Measurements from ENCODE around the gene SMAD4. TPM values are rescaled to one million over a fixed set of nuclear protein-coding genes. Genes with fewer than 3 reads are reported as not detected.

SMAD4 gene
- total RNA-seq, 6 experiments from 2014 or later, result 77.2 to 97.9 (median 84.0) TPM

- TF ChIP-seq CTCF (IDR thresholded peaks at IDR 0.05), result no peak
- Mint-ChIP-seq H3K27me3 (ENCODE audit: insufficient read depth) (peaks cover 30% of the 10 kb centered on the region), H3K4me1 (ENCODE audit: low read depth) (no peaks in the 10 kb centered on the region), H3K4me3 (no peak overlapping the region), H3K9me3 (peaks cover 19% of the 10 kb centered on the region), H3K27ac (no peak overlapping the region), H3K36me3 (ENCODE audit: low read depth) (no peaks in the 10 kb centered on the region)
- no peak for DNase-seq
Observed at GRCh38 chr18:51120809-51121596, 91.0 kb downstream of the SMAD4 start.

GRCh38 chr18:51121597-51121857 is 91.5 kb downstream of the SMAD4 start:
- Mint-ChIP-seq H3K4me3 (no peak overlapping the region), H3K36me3 (ENCODE audit: low read depth) (no peaks in the 10 kb centered on the region), H3K27ac (no peak overlapping the region), H3K4me1 (ENCODE audit: low read depth) (no peaks in the 10 kb centered on the region), H3K27me3 (ENCODE audit: insufficient read depth) (peaks cover 30% of the 10 kb centered on the region), H3K9me3 (peaks cover 19% of the 10 kb centered on the region)
- DNase-seq, result no peak
- TF ChIP-seq CTCF (IDR thresholded peaks at IDR 0.05), result no peak

- H3K36me3 Mint-ChIP-seq (ENCODE audit: low read depth), result no peaks in the 10 kb centered on the region
- DNase-seq, result no peak
- TF ChIP-seq CTCF (IDR thresholded peaks at IDR 0.05), result no peak
- H3K9me3 Mint-ChIP-seq, result peaks cover 16% of the 10 kb centered on the region
- H3K4me1 Mint-ChIP-seq (ENCODE audit: low read depth), result no peaks in the 10 kb centered on the region
- H3K27ac Mint-ChIP-seq, result no peak overlapping the region
- no peak overlapping the region for H3K4me3 Mint-ChIP-seq
- H3K27me3 Mint-ChIP-seq (ENCODE audit: insufficient read depth), result peaks cover 30% of the 10 kb centered on the region
Observed at GRCh38 chr18:51122266-51123045, 92.4 kb downstream of the SMAD4 start.

- Mint-ChIP-seq H3K9me3 (peaks cover 11% of the 10 kb centered on the region), H3K4me3 (no peak overlapping the region), H3K27me3 (ENCODE audit: insufficient read depth) (peaks cover 32% of the 10 kb centered on the region), H3K27ac (no peak overlapping the region), H3K4me1 (ENCODE audit: low read depth) (no peaks in the 10 kb centered on the region), H3K36me3 (ENCODE audit: low read depth) (no peaks in the 10 kb centered on the region)
- no peak for DNase-seq
- TF ChIP-seq CTCF (IDR thresholded peaks at IDR 0.05), result no peak
Observed at GRCh38 chr18:51123046-51123395, 93.0 kb downstream of the SMAD4 start.

- no peak overlapping the region for H3K27ac Mint-ChIP-seq
- DNase-seq, result no peak
- TF ChIP-seq CTCF (IDR thresholded peaks at IDR 0.05), result no peak
- H3K27me3 Mint-ChIP-seq (ENCODE audit: insufficient read depth), result peaks cover 32% of the 10 kb centered on the region
- H3K4me3 Mint-ChIP-seq, result no peak overlapping the region
- H3K36me3 Mint-ChIP-seq (ENCODE audit: low read depth), result no peaks in the 10 kb centered on the region
- H3K9me3 Mint-ChIP-seq, result peaks cover 7% of the 10 kb centered on the region
- peaks cover 3% of the 10 kb centered on the region for H3K4me1 Mint-ChIP-seq (ENCODE audit: low read depth)
Observed at GRCh38 chr18:51123481-51123880, 93.5 kb downstream of the SMAD4 start.
